Measurements from ENCODE around the gene UGT3A2. TPM values are rescaled to one million over a fixed set of nuclear protein-coding genes. Genes with fewer than 3 reads are reported as not detected.

The UGT3A2 gene
- total and polyA plus RNA-seq, 2 experiments from 2014 or later: 17.2 to 27.0 TPM

DNA sequence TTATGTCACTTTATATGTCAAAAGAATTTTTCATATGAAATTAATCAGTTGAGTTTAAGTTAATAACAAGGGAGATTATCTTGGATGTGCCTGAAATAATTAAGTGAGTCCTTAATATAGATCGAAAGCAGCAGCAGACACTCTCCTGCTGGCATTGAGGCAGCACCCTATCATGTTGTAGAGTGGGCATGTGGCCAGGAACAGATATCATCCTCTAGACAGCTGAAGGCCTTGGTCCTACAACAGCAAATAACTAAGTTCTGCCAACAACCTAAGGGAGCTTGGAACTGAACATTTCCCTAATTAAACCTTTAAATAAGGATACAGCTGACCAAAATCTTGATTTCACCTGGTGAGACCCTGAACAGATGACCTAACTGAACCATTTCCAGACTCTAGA lies 49.7 kb downstream of the UGT3A2 start:
- Mint-ChIP-seq H3K27me3 (ENCODE audit: insufficient read depth, low read depth, poor library complexity) (no peaks in the 10 kb centered on the region), H3K4me3 (no peak overlapping the region), H3K9me3 (peaks cover 63% of the 10 kb centered on the region), H3K4me1 (no peaks in the 10 kb centered on the region), H3K36me3 (ENCODE audit: low read depth) (peaks cover 22% of the 10 kb centered on the region), H3K27ac (no peak overlapping the region)
- Histone ChIP-seq H3K27ac (ENCODE audit: low read depth) (no peak overlapping the region), H3K27me3 (ENCODE audit: insufficient read depth) (no peaks in the 10 kb centered on the region), H3F3A (replicated peaks; ENCODE audit: low read depth) (no peaks in the 10 kb centered on the region), H4K20me1 (replicated peaks; ENCODE audit: insufficient read depth) (no peaks in the 10 kb centered on the region), H3K4me2 (no peak overlapping the region), H2AFZ (no peak overlapping the region), H3K9me2 (ENCODE audit: insufficient read depth) (peaks cover 3% of the 10 kb centered on the region; the same call in 1 of the 2 replicates), H3K79me2 (replicated peaks; ENCODE audit: insufficient read depth) (no peaks in the 10 kb centered on the region), H3K36me3 (ENCODE audit: insufficient read depth) (no peaks in the 10 kb centered on the region), H3K4me3 (no peak overlapping the region), H3K4me1 (ENCODE audit: insufficient read depth) (no peaks in the 10 kb centered on the region)
- TF ChIP-seq EZH2 (IDR thresholded peaks at IDR 0.05; ENCODE audit: low read depth, unreplicated experiment) (no peak), NANOG (IDR thresholded peaks at IDR 0.05; ENCODE audit: borderline replicate concordance) (no peak), POLR2AphosphoS5 (IDR thresholded peaks at IDR 0.05; ENCODE audit: low read depth) (no peak), EZH2phosphoT487 (IDR thresholded peaks at IDR 0.05; ENCODE audit: unreplicated experiment) (no peak), STAT1 (IDR thresholded peaks at IDR 0.05; ENCODE audit: unreplicated experiment) (no peak), JUNB (IDR thresholded peaks at IDR 0.05; ENCODE audit: unreplicated experiment) (no peak), ZNF114 (CRISPR knock-in tag; IDR thresholded peaks at IDR 0.05) (no peak), CREB1 (CRISPR knock-in tag; IDR thresholded peaks at IDR 0.05; ENCODE audit: low read depth) (no peak), ZNF331 (CRISPR knock-in tag; IDR thresholded peaks at IDR 0.05; ENCODE audit: low read depth) (no peak)
- TF ChIP-seq, protein P1, sequence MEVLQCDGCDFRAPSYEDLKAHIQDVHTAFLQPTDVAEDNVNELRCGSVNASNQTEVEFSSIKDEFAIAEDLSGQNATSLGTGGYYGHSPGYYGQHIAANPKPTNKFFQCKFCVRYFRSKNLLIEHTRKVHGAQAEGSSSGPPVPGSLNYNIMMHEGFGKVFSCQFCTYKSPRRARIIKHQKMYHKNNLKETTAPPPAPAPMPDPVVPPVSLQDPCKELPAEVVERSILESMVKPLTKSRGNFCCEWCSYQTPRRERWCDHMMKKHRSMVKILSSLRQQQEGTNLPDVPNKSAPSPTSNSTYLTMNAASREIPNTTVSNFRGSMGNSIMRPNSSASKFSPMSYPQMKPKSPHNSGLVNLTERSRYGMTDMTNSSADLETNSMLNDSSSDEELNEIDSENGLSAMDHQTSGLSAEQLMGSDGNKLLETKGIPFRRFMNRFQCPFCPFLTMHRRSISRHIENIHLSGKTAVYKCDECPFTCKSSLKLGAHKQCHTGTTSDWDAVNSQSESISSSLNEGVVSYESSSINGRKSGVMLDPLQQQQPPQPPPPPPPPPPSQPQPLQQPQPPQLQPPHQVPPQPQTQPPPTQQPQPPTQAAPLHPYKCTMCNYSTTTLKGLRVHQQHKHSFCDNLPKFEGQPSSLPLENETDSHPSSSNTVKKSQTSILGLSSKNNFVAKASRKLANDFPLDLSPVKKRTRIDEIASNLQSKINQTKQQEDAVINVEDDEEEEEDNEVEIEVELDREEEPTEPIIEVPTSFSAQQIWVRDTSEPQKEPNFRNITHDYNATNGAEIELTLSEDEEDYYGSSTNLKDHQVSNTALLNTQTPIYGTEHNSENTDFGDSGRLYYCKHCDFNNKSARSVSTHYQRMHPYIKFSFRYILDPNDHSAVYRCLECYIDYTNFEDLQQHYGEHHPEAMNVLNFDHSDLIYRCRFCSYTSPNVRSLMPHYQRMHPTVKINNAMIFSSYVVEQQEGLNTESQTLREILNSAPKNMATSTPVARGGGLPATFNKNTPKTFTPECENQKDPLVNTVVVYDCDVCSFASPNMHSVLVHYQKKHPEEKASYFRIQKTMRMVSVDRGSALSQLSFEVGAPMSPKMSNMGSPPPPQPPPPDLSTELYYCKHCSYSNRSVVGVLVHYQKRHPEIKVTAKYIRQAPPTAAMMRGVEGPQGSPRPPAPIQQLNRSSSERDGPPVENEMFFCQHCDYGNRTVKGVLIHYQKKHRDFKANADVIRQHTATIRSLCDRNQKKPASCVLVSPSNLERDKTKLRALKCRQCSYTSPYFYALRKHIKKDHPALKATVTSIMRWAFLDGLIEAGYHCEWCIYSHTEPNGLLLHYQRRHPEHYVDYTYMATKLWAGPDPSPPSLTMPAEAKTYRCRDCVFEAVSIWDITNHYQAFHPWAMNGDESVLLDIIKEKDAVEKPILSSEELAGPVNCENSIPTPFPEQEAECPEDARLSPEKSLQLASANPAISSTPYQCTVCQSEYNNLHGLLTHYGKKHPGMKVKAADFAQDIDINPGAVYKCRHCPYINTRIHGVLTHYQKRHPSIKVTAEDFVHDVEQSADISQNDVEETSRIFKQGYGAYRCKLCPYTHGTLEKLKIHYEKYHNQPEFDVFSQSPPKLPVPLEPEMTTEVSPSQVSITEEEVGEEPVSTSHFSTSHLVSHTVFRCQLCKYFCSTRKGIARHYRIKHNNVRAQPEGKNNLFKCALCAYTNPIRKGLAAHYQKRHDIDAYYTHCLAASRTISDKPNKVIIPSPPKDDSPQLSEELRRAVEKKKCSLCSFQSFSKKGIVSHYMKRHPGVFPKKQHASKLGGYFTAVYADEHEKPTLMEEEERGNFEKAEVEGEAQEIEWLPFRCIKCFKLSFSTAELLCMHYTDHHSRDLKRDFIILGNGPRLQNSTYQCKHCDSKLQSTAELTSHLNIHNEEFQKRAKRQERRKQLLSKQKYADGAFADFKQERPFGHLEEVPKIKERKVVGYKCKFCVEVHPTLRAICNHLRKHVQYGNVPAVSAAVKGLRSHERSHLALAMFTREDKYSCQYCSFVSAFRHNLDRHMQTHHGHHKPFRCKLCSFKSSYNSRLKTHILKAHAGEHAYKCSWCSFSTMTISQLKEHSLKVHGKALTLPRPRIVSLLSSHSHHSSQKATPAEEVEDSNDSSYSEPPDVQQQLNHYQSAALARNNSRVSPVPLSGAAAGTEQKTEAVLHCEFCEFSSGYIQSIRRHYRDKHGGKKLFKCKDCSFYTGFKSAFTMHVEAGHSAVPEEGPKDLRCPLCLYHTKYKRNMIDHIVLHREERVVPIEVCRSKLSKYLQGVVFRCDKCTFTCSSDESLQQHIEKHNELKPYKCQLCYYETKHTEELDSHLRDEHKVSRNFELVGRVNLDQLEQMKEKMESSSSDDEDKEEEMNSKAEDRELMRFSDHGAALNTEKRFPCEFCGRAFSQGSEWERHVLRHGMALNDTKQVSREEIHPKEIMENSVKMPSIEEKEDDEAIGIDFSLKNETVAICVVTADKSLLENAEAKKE (CRISPR knock-in tag; IDR thresholded peaks at IDR 0.05): no peak
- TF ChIP-seq, protein P2, sequence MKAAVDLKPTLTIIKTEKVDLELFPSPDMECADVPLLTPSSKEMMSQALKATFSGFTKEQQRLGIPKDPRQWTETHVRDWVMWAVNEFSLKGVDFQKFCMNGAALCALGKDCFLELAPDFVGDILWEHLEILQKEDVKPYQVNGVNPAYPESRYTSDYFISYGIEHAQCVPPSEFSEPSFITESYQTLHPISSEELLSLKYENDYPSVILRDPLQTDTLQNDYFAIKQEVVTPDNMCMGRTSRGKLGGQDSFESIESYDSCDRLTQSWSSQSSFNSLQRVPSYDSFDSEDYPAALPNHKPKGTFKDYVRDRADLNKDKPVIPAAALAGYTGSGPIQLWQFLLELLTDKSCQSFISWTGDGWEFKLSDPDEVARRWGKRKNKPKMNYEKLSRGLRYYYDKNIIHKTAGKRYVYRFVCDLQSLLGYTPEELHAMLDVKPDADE (IDR thresholded peaks at IDR 0.05): no peak
- TF ChIP-seq, protein P3, sequence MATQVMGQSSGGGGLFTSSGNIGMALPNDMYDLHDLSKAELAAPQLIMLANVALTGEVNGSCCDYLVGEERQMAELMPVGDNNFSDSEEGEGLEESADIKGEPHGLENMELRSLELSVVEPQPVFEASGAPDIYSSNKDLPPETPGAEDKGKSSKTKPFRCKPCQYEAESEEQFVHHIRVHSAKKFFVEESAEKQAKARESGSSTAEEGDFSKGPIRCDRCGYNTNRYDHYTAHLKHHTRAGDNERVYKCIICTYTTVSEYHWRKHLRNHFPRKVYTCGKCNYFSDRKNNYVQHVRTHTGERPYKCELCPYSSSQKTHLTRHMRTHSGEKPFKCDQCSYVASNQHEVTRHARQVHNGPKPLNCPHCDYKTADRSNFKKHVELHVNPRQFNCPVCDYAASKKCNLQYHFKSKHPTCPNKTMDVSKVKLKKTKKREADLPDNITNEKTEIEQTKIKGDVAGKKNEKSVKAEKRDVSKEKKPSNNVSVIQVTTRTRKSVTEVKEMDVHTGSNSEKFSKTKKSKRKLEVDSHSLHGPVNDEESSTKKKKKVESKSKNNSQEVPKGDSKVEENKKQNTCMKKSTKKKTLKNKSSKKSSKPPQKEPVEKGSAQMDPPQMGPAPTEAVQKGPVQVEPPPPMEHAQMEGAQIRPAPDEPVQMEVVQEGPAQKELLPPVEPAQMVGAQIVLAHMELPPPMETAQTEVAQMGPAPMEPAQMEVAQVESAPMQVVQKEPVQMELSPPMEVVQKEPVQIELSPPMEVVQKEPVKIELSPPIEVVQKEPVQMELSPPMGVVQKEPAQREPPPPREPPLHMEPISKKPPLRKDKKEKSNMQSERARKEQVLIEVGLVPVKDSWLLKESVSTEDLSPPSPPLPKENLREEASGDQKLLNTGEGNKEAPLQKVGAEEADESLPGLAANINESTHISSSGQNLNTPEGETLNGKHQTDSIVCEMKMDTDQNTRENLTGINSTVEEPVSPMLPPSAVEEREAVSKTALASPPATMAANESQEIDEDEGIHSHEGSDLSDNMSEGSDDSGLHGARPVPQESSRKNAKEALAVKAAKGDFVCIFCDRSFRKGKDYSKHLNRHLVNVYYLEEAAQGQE (IDR thresholded peaks at IDR 0.05; ENCODE audit: unreplicated experiment): no peak
- TF ChIP-seq, protein P4, sequence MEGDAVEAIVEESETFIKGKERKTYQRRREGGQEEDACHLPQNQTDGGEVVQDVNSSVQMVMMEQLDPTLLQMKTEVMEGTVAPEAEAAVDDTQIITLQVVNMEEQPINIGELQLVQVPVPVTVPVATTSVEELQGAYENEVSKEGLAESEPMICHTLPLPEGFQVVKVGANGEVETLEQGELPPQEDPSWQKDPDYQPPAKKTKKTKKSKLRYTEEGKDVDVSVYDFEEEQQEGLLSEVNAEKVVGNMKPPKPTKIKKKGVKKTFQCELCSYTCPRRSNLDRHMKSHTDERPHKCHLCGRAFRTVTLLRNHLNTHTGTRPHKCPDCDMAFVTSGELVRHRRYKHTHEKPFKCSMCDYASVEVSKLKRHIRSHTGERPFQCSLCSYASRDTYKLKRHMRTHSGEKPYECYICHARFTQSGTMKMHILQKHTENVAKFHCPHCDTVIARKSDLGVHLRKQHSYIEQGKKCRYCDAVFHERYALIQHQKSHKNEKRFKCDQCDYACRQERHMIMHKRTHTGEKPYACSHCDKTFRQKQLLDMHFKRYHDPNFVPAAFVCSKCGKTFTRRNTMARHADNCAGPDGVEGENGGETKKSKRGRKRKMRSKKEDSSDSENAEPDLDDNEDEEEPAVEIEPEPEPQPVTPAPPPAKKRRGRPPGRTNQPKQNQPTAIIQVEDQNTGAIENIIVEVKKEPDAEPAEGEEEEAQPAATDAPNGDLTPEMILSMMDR (conservative IDR thresholded peaks at IDR 0.05; ENCODE audit: low read depth in 2 of 2): no peak
- ATAC-seq: no peak
- no peak for DNase-seq (ENCODE audit: low spot score)
